Suprapubic skin (tissue), 4 donors: Measurements from ENCODE around the gene SHOC2. TPM values are rescaled to one million over a fixed set of nuclear protein-coding genes. Genes with fewer than 3 reads are reported as not detected.

Source experiments
- DNase-seq, 2 donors: peaks; one replicate each; pipeline ENCODE4 v3.0.0-alpha.2; 2019; ENCODE audit warnings: low spot score in 2 of 2
- H3K27ac ChIP-seq: fragments of 200-600 bp; sonication (generic); one replicate; pipeline ENCODE4 v1.5.1; 2019
- H3K27me3 ChIP-seq: fragments of 200-600 bp; sonication (generic); one replicate; pipeline ENCODE4 v1.5.1; 2019
- H3K36me3 ChIP-seq: fragments of 200-600 bp; sonication (generic); one replicate; pipeline ENCODE4 v1.5.1; 2019
- H3K4me1 ChIP-seq: fragments of 200-600 bp; sonication (generic); one replicate; pipeline ENCODE4 v1.5.1; 2019
- H3K4me3 ChIP-seq: fragments of 200-600 bp; sonication (generic); one replicate; pipeline ENCODE4 v1.5.1; 2019; ENCODE audit warnings: mild to moderate bottlenecking
- H3K9me3 ChIP-seq: fragments of 200-600 bp; sonication (generic); one replicate; pipeline ENCODE4 v1.5.1; 2019
- CTCF ChIP-seq, 2 donors: fragments of 200-600 bp in 1 of 2; fragments of 450-650 bp in 1 of 2; sonication (generic) in 1 of 2; IDR thresholded peaks; one replicate each; pipeline ENCODE4 v1.5.1; 2016 to 2019; ENCODE audit warnings: antibody characterized with exemption in 2 of 2, mild to moderate bottlenecking in 1 of 2, moderate library complexity in 1 of 2
- EP300 ChIP-seq: sonication (generic); formaldehyde crosslinking; IDR thresholded peaks from one replicate; pipeline ENCODE4 v1.6.1; 2017; ENCODE audit warnings: antibody characterized with exemption
- POLR2A ChIP-seq, 2 donors: fragments of 450-650 bp; IDR thresholded peaks; one replicate each; pipeline ENCODE4 v1.6.1; 2017; ENCODE audit warnings: antibody characterized with exemption in 2 of 2, mild to moderate bottlenecking in 2 of 2, moderate library complexity in 2 of 2
- POLR2AphosphoS5 ChIP-seq, 3 donors: sonication (generic); formaldehyde crosslinking; IDR thresholded peaks; one replicate each; pipeline ENCODE4 v1.6.1; 2017; ENCODE audit warnings: antibody characterized with exemption in 3 of 3
- WGBS: methylation state at CpG from one replicate; pipeline ENCODE4 v1.1.5; 2018; 5-methylcytosine and 5-hydroxymethylcytosine counted together
- total RNA-seq, 4 donors: library from RNA; depleted of rRNA; stranded (reverse); fragments of >200 nt; gene quantifications; one replicate each; pipeline ENCODE4 v1.1.0, GENCODE V29; 2016

Gene SHOC2
- total RNA-seq, 4 donors from 2014 or later = 33.8 to 80.8 (median 40.8) TPM

- Histone ChIP-seq H3K4me3 (peak overlapping the region; percentile 87), H3K36me3 (peaks cover 7% of the 10 kb centered on the region), H3K27me3 (no peaks in the 10 kb centered on the region), H3K27ac (peak overlapping the region; percentile 98), H3K9me3 (no peaks in the 10 kb centered on the region), H3K4me1 (peaks cover 57% of the 10 kb centered on the region)
- DNase-seq = no peak
- TF ChIP-seq POLR2A (IDR thresholded peaks at IDR 0.05) (no peak), CTCF (IDR thresholded peaks at IDR 0.05) (no peak), EP300 (no peak), POLR2AphosphoS5 (IDR thresholded peaks at IDR 0.05) (no peak)
- 1% methylated on average over 16 of the region's 16 CpGs for WGBS
Observed at GRCh38 chr10:110872984-110873923, 46.1 kb upstream of the SHOC2 start.

DNA sequence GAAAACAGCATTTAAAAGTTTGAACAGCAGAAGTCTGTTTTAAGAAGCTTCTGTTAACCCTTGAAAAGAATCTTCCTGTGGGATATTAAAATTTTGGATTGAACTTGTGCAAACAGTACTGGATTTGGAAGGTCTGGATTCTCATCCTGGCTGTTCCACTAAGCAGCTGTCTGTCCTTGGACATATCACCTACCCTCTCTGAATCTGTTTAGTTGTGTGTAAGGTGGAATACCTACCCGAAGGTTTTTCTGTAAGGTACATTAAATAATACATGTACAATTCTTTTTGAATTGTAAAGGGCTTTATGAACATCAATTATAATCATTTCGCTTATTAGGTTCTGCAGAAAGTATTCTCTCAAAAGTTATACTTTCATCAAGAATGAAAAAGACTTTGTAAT, 45.5 kb upstream of the SHOC2 start:
- H3K4me1 ChIP-seq = peaks cover 56% of the 10 kb centered on the region
- 31% methylated on average over 2 of the region's 2 CpGs for WGBS
- H3K36me3 ChIP-seq = peaks cover 11% of the 10 kb centered on the region
- TF ChIP-seq CTCF (IDR thresholded peaks at IDR 0.05) (no peak), POLR2AphosphoS5 (IDR thresholded peaks at IDR 0.05) (no peak), POLR2A (IDR thresholded peaks at IDR 0.05) (no peak), EP300 (no peak)
- peak overlapping the region; percentile 98 for H3K27ac ChIP-seq
- no peak for DNase-seq
- no peaks in the 10 kb centered on the region for H3K27me3 ChIP-seq
- H3K9me3 ChIP-seq = no peaks in the 10 kb centered on the region
- H3K4me3 ChIP-seq = peak overlapping the region; percentile 87

GRCh38 chr10:110876000-110876399, 43.4 kb upstream of the SHOC2 start:
- Histone ChIP-seq H3K27me3 (no peaks in the 10 kb centered on the region), H3K9me3 (no peaks in the 10 kb centered on the region), H3K36me3 (peaks cover 25% of the 10 kb centered on the region), H3K4me3 (peak overlapping the region; percentile 87), H3K4me1 (peaks cover 54% of the 10 kb centered on the region), H3K27ac (no peak overlapping the region)
- 66% methylated on average over 2 of the region's 2 CpGs for WGBS
- DNase-seq = no peak
- TF ChIP-seq POLR2A (IDR thresholded peaks at IDR 0.05) (no peak), EP300 (no peak)

DNA sequence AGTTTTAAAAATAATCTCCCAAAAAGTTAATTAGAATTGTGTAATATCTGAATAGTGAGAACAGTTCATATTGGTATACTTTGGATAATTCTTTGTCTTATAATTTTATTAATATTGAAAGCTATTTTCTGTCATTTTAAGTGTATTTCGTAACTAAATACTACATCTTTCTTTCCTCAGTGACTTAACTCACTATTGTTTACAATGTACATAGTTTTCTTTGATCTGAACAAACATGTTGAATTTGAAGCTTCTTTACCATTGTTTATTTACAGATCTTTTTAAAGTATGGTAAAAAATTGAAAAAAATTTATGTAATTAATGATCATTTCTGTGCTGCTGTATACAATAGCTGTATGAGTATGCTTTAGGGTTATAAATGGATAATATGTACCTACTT, 42.6 kb upstream of the SHOC2 start:
- 95% methylated on average over 1 of the region's 1 CpG for WGBS
- Histone ChIP-seq H3K27ac (no peak overlapping the region), H3K27me3 (no peaks in the 10 kb centered on the region), H3K9me3 (no peaks in the 10 kb centered on the region), H3K36me3 (peaks cover 33% of the 10 kb centered on the region), H3K4me3 (peak overlapping the region; percentile 11), H3K4me1 (peaks cover 55% of the 10 kb centered on the region)
- TF ChIP-seq POLR2AphosphoS5 (IDR thresholded peaks at IDR 0.05) (no peak), CTCF (IDR thresholded peaks at IDR 0.05) (no peak), EP300 (no peak), POLR2A (IDR thresholded peaks at IDR 0.05) (no peak)
- DNase-seq = no peak

DNA sequence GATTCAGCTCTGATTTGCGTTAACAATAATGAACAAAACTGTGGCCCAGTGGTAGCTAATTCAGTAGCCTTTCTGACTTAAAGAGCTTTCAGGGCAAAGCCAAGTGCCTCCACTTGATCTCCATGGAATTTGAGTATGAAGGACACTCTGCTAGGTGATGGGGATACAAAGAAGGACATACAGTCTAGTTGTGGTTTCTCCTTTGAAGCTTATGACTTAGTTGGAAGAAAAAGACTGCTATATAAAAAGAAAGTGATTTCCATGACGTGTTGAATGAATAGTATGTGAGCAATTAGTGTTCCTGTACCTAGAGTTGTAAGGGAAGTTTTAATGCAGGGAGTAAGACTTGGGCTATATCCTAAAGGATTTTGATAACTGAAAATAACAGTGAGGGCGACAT, 39.4 kb upstream of the SHOC2 start:
- H3K27ac ChIP-seq = no peak overlapping the region
- TF ChIP-seq CTCF (IDR thresholded peaks at IDR 0.05) (no peak), POLR2A (IDR thresholded peaks at IDR 0.05) (no peak)
- WGBS = 72% methylated on average over 3 of the region's 3 CpGs
- no peak overlapping the region for H3K4me3 ChIP-seq
- peaks cover 65% of the 10 kb centered on the region for H3K36me3 ChIP-seq
- no peak for DNase-seq
- H3K27me3 ChIP-seq = no peaks in the 10 kb centered on the region
- H3K9me3 ChIP-seq = no peaks in the 10 kb centered on the region
- peaks cover 53% of the 10 kb centered on the region for H3K4me1 ChIP-seq
